HepG2 (cell line): ENCODE results near the gene GPR139. TPM values are rescaled to one million over a fixed set of nuclear protein-coding genes. Genes with fewer than 3 reads are reported as not detected.
A peak's percentile ranks its signal among the peaks of the same experiment; 100 is the strongest.

Experiments
- ATAC-seq: fragments of 200-7000 bp; cut with Tn5 transposase; 3 replicates; pipeline ENCODE4 v1.9.1; 2020; ENCODE audit warnings: mild to moderate bottlenecking, moderate library complexity
- BruUV-seq: library from RNA; stranded (reverse); fragments of 400-500 nt; replicated peaks from 2 replicates; lab custom pipeline; 2021; lab: Mats Ljungman, UMichigan
- CTCF ChIA-PET: fragments of 300-600 bp; formaldehyde crosslinking; extraction: SDS; loops from one replicate; lab custom pipeline; 2021; ENCODE audit warnings: low total read pairs, inconsistent platforms, low intra/inter-chr PET ratio; lab: Yijun Ruan, JAX
- POLR2A ChIA-PET: fragments of 350-600 bp; sonication (Branson Sonifier 250); formaldehyde crosslinking; loops from one replicate; lab custom pipeline; 2020; ENCODE audit warnings: antibody characterized with exemption, inconsistent platforms; lab: Yijun Ruan, JAX
- DNase-seq: peaks from one replicate; pipeline ENCODE4 v3.0.0-alpha.2; 2015; ENCODE audit warnings: low spot score
- FAIRE-seq: peaks from 3 replicates; lab custom pipeline; 2011; peaks lifted over from hg19 to GRCh38; lab: Jason Lieb, UNC
- H2AFZ ChIP-seq: one replicate; pipeline ENCODE4 v1.6.1; 2011; ENCODE audit warnings: low read length, inconsistent platforms
- H3K27ac ChIP-seq: fragments of 300-600 bp; 3 replicates; pipeline ENCODE4 v1.8.0; 2011; ENCODE audit warnings: mixed run types, mild to moderate bottlenecking, mixed read lengths, low read length, inconsistent platforms; ENCODE audit not compliant: insufficient read depth; ENCODE audit errors: extremely low read length
- H3K27me3 ChIP-seq, 2 experiments: fragments of 200-600 bp in 1 of 2; 2 replicates in 1 of 2; 3 replicates in 1 of 2; pipeline versions ENCODE4 v1.6.0 to v1.8.0; 2011; ENCODE audit warnings: low read length in 2 of 2, mild to moderate bottlenecking in 2 of 2, moderate library complexity in 2 of 2, inconsistent platforms in 1 of 2; ENCODE audit not compliant: insufficient read depth in 2 of 2, control insufficient read depth in 1 of 2
- H3K36me3 ChIP-seq, 2 experiments: fragments of 200-600 bp in 1 of 2; replicated peaks in 1 of 2; 2 replicates in 1 of 2; 3 replicates in 1 of 2; pipeline versions ENCODE4 v1.5.1 to v1.8.0; 2011; ENCODE audit warnings: low read length in 2 of 2, inconsistent platforms in 1 of 2; ENCODE audit not compliant: insufficient read depth in 2 of 2, control insufficient read depth in 1 of 2
- H3K4me1 ChIP-seq: 2 replicates; pipeline ENCODE4 v1.5.1; 2012; ENCODE audit warnings: low read length, inconsistent platforms; ENCODE audit not compliant: insufficient read depth
- H3K4me2 ChIP-seq: 2 replicates; pipeline ENCODE4 v1.6.0; 2011; ENCODE audit warnings: low read depth, low read length, inconsistent platforms
- H3K4me3 ChIP-seq, 3 experiments: fragments of 200-600 bp in 1 of 3; sonication (generic), shearing (Covaris generic) in 1 of 3; replicated peaks in 1 of 3; 2 replicates each; pipeline ENCODE4 v1.5.1; 2011 to 2016; ENCODE audit warnings: low read length in 3 of 3, inconsistent platforms in 2 of 3, low read depth in 2 of 3, mild to moderate bottlenecking in 2 of 3, control low read depth in 1 of 3, mixed read lengths in 1 of 3; ENCODE audit not compliant: insufficient read depth in 1 of 3
- H3K79me2 ChIP-seq: one replicate; pipeline ENCODE4 v1.6.1; 2011; ENCODE audit warnings: low read length, inconsistent platforms; ENCODE audit not compliant: insufficient read depth
- H3K9ac ChIP-seq: 2 replicates; pipeline ENCODE4 v1.6.0; 2011; ENCODE audit warnings: mild to moderate bottlenecking, low read depth, low read length, inconsistent platforms; ENCODE audit not compliant: insufficient read depth
- H3K9me3 ChIP-seq: 2 replicates; pipeline ENCODE4 v1.5.1; 2012; ENCODE audit warnings: mild to moderate bottlenecking, low read length
- H4K20me1 ChIP-seq: 2 replicates; pipeline ENCODE4 v1.6.0; 2011; ENCODE audit warnings: inconsistent platforms, mild to moderate bottlenecking, low read length, moderate library complexity; ENCODE audit not compliant: insufficient read depth
- KLF13 ChIP-seq: sonication (generic); formaldehyde crosslinking; IDR thresholded peaks from 2 replicates; pipeline ENCODE4 v1.4.0; 2020; ENCODE audit warnings: mild to moderate bottlenecking, missing genetic modification reagents
- MAFF ChIP-seq: IDR thresholded peaks from 2 replicates; pipeline ENCODE4 v1.6.1; 2011; ENCODE audit warnings: low read depth, low read length, improper control_type of control experiment
- MAFK ChIP-seq, 2 experiments: IDR thresholded peaks in 1 of 2; conservative IDR thresholded peaks in 1 of 2; 2 replicates each; pipeline ENCODE4 v1.6.1; 2011; ENCODE audit warnings: improper control_type of control experiment in 2 of 2, low read length in 2 of 2
- NFE2L2 ChIP-seq: fragments of 150-350 bp; IDR thresholded peaks from 2 replicates; pipeline ENCODE4 v1.6.1; 2014; ENCODE audit warnings: low read length
- NFYB ChIP-seq: sonication (generic); formaldehyde crosslinking; IDR thresholded peaks from 2 replicates; pipeline ENCODE4 v1.4.0; 2020; ENCODE audit warnings: missing genetic modification reagents
- PCBP1 ChIP-seq: fragments of 200-400 bp; formaldehyde crosslinking; IDR thresholded peaks from 2 replicates; pipeline ENCODE4 v1.6.1; 2017; ENCODE audit warnings: mild to moderate bottlenecking, low read depth, low read length, borderline replicate concordance
- PITX1 ChIP-seq: sonication (generic); formaldehyde crosslinking; IDR thresholded peaks from 2 replicates; pipeline ENCODE4 v1.5.1; 2020; ENCODE audit warnings: mild to moderate bottlenecking, missing genetic modification reagents
- RCOR2 ChIP-seq: IDR thresholded peaks from 2 replicates; pipeline ENCODE4 v1.6.1; 2016; ENCODE audit warnings: missing biosample characterization, missing genetic modification reagents
- SMAD3 ChIP-seq: sonication (generic); formaldehyde crosslinking; IDR thresholded peaks from 2 replicates; pipeline ENCODE4 v1.4.0; 2020; ENCODE audit warnings: missing genetic modification reagents
- SRSF4 ChIP-seq: fragments of 200-400 bp; formaldehyde crosslinking; IDR thresholded peaks from one replicate; pipeline ENCODE4 v1.6.1; 2018; ENCODE audit warnings: mild to moderate bottlenecking, low read depth, low read length, moderate library complexity; ENCODE audit not compliant: poor library complexity, severe bottlenecking
- THAP11 ChIP-seq: IDR thresholded peaks from 2 replicates; pipeline ENCODE4 v1.6.1; 2016; ENCODE audit warnings: missing biosample characterization, missing genetic modification reagents
- ZNF619 ChIP-seq: sonication (generic); formaldehyde crosslinking; IDR thresholded peaks from 2 replicates; pipeline ENCODE4 v1.4.0; 2020; ENCODE audit warnings: mild to moderate bottlenecking, missing genetic modification reagents
- WGBS: methylation state at CpG from one replicate; pipeline ENCODE4 v1.1.6; 2017; ENCODE audit warnings: low lambda C conversion rate; 5-methylcytosine and 5-hydroxymethylcytosine counted together
- in situ Hi-C: cut with HindIII; loops from 2 replicates; pipeline ENCODE4 v1.10.0; 2017; ENCODE audit warnings: low pct_unique_long_range_greater_than_20kb; ENCODE audit not compliant: extremely low pct_ligation_motif_present
- intact Hi-C: fragments of 100-400 bp; cut with micrococcal nuclease; formaldehyde crosslinking; loops from one replicate; pipeline ENCODE4 v1.10.0; 2022; ENCODE audit not compliant: unreplicated experiment
- polyA plus RNA-seq, 8 experiments: library from polyadenylated mRNA; depleted of rRNA in 3 of 8; stranded (reverse) in 7 of 8; unstranded in 1 of 8; fragments of >200 nt; fragmentation: Illumina TruSeq in 4 of 8; extraction: Trizol in 4 of 8; gene quantifications; 2 replicates each; pipeline versions ENCODE4 v1.2.1 to v1.2.3, GENCODE V29; 2011 to 2016; ENCODE audit warnings: low read depth in 4 of 8, missing spikeins in 1 of 8, mixed read lengths in 1 of 8; ENCODE audit not compliant: insufficient read depth in 1 of 8
- total RNA-seq, 5 experiments: library from RNA; depleted of rRNA; stranded (reverse); fragments of >200 nt; fragmentation: Illumina TruSeq; extraction: Trizol; gene quantifications; 2 replicates each; pipeline ENCODE4 v1.2.3, GENCODE V29; 2016; ENCODE audit warnings: low read depth in 1 of 5

Gene GPR139
- total and polyA plus RNA-seq, 2 of the 13 experiments (the other 11 are each of a cell fraction or from before 2014, with no cell fraction given): not detected

DNA sequence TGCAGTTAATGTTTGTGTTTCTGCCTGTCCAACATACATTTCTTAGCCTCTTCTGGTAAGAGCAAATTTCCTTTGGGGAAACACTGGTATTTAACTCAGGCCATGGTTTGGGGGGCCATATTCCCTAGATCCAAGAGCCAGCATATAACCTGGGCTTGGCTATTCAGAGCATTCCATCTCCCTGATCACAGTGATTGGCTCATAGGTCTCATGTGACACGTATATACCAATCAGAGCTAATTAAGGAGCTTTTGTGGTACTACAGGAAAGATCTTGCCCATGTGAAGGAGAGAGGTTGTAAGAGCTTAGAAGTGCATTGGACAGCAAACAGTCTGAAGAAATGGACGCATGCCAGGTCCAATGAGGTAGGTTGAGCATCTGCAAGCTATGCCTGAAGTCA is 33.4 kb upstream of the GPR139 start:
- in situ Hi-C loops (no loop called here), intact Hi-C loops (no loop called here)
- no peaks in the 10 kb centered on the region for H3K4me1 ChIP-seq
- DNase-seq (no peak), ATAC-seq (no peak), FAIRE-seq (no peak)
- no TSS peak for BruUV-seq
- no peak overlapping the region for H3K9ac ChIP-seq
- no peaks in the 10 kb centered on the region for H4K20me1 ChIP-seq
- no peaks in the 10 kb centered on the region; a peak in 1 of 5 replicates for H3K27me3 ChIP-seq
- H3K4me3 ChIP-seq: no peak overlapping the region
- no peak overlapping the region for H3K27ac ChIP-seq
- H3K79me2 ChIP-seq: no peaks in the 10 kb centered on the region
- POLR2A ChIA-PET: no interaction called here
- no peaks in the 10 kb centered on the region for H3K9me3 ChIP-seq
- CTCF ChIA-PET: no interaction called here
- TF ChIP-seq NFYB (CRISPR knock-in tag): 0 out of 2 replicates have a peak, but pooled peaks have one; percentile 12
- no peak for TF ChIP-seq PCBP1
- H2AFZ ChIP-seq: no peak overlapping the region
- WGBS: 0% methylated on average over 2 of the region's 2 CpGs
- H3K4me2 ChIP-seq: no peak overlapping the region
- no peaks in the 10 kb centered on the region for H3K36me3 ChIP-seq

- no peak overlapping the region for H3K4me3 ChIP-seq
- in situ Hi-C loops (no loop called here), intact Hi-C loops (no loop called here)
- H4K20me1 ChIP-seq: no peaks in the 10 kb centered on the region
- ChIA-PET POLR2A (no interaction called here), CTCF (no interaction called here)
- FAIRE-seq (no peak), ATAC-seq (no peak), DNase-seq (no peak)
- no peaks in the 10 kb centered on the region for H3K36me3 ChIP-seq
- H3K79me2 ChIP-seq: no peaks in the 10 kb centered on the region
- no peaks in the 10 kb centered on the region for H3K4me1 ChIP-seq
- H3K4me2 ChIP-seq: no peak overlapping the region
- no TSS peak for BruUV-seq
- no peak overlapping the region for H3K27ac ChIP-seq
- TF ChIP-seq MAFK (conservative IDR thresholded peaks at IDR 0.05 in 1 of 2, IDR thresholded peaks at IDR 0.05 in 1 of 2; ENCODE audit: low read length in 2 of 2) (peak; percentile 90 to 92), SMAD3 (no peak), SRSF4 (no peak), NFE2L2 (peak; percentile 45; the same call in 1 of the 2 replicates), PITX1 (CRISPR knock-in tag) (no peak), RCOR2 (CRISPR knock-in tag) (no peak), THAP11 (CRISPR knock-in tag) (no peak), MAFF (peak; percentile 93), ZNF619 (CRISPR knock-in tag) (no peak), KLF13 (CRISPR knock-in tag) (no peak)
- under 1% methylated on average over 4 of the region's 4 CpGs for WGBS
- H2AFZ ChIP-seq: no peak overlapping the region
- no peaks in the 10 kb centered on the region for H3K9me3 ChIP-seq
- H3K27me3 ChIP-seq: no peaks in the 10 kb centered on the region; a peak in 3 of 5 replicates
- no peak overlapping the region for H3K9ac ChIP-seq
Observed at GRCh38 chr16:20104563-20105183, 31.0 kb upstream of the GPR139 start.
